Heart right ventricle (tissue), 16 donors: ENCODE results near the gene CD99. TPM values are rescaled to one million over a fixed set of nuclear protein-coding genes. Genes with fewer than 3 reads are reported as not detected.

Experiments
- ATAC-seq, 8 donors: fragments of 200-7000 bp; cut with Tn5 transposase; one replicate each; pipeline ENCODE4 v1.9.1; 2020; ENCODE audit warnings: mild to moderate bottlenecking in 8 of 8, moderate library complexity in 8 of 8, moderate number of reproducible peaks in 1 of 8
- DNase-seq, 2 donors: peaks; one replicate each; pipeline ENCODE4 v3.0.0-alpha.2; 2020
- H3K27ac ChIP-seq, 10 donors: fragments of 200-600 bp; sonication (generic) in 2 of 10; one replicate each; pipeline versions ENCODE4 v1.5.0 to v1.8.0; 2020 to 2022; ENCODE audit warnings: mild to moderate bottlenecking in 3 of 10
- H3K27me3 ChIP-seq, 7 donors: fragments of 200-600 bp; one replicate each; pipeline ENCODE4 v1.8.0; 2021 to 2022; ENCODE audit warnings: mild to moderate bottlenecking in 2 of 7
- H3K36me3 ChIP-seq, 9 donors: fragments of 200-600 bp; sonication (generic) in 1 of 9; one replicate each; pipeline versions ENCODE4 v1.5.0 to v1.8.0; 2020 to 2022; ENCODE audit warnings: mild to moderate bottlenecking in 2 of 9
- H3K4me1 ChIP-seq, 9 donors: fragments of 200-600 bp; sonication (generic) in 1 of 9; one replicate each; pipeline versions ENCODE4 v1.5.0 to v1.8.0; 2020 to 2022; ENCODE audit warnings: mild to moderate bottlenecking in 4 of 9
- H3K4me3 ChIP-seq, 10 donors: fragments of 200-600 bp; sonication (generic) in 2 of 10; one replicate each; pipeline versions ENCODE4 v1.5.0 to v1.8.0; 2020 to 2022; ENCODE audit warnings: mild to moderate bottlenecking in 7 of 10, moderate library complexity in 2 of 10
- H3K9me3 ChIP-seq, 11 donors: fragments of 200-600 bp in 10 of 11; sonication (generic) in 2 of 11; one replicate each; pipeline versions ENCODE4 v1.5.0 to v1.8.0; 2013 to 2022; ENCODE audit warnings: mild to moderate bottlenecking in 2 of 11, control low read depth in 1 of 11, moderate library complexity in 1 of 11
- CTCF ChIP-seq, 9 donors: fragments of 200-600 bp; sonication (generic) in 2 of 9; IDR thresholded peaks; one replicate each; pipeline versions ENCODE4 v1.5.0 to v1.8.0; 2021 to 2022; ENCODE audit warnings: antibody characterized with exemption in 9 of 9, mild to moderate bottlenecking in 5 of 9, moderate library complexity in 1 of 9
- WGBS, 2 donors: extraction: QIAGEN DNeasy Blood & Tissue Kit; methylation state at CpG; one replicate each; pipeline ENCODE4 v1.1.7; 2013; ENCODE audit warnings: inconsistent platforms in 1 of 2; 5-methylcytosine and 5-hydroxymethylcytosine counted together
- intact Hi-C, 10 donors: fragments of 100-400 bp; cut with DNase I; formaldehyde crosslinking; loops; one replicate each; pipeline versions ENCODE4 v1.11.1 to v1.14.2; 2022
- polyA plus RNA-seq, 2 donors: library from polyadenylated mRNA; stranded (reverse); fragments of 200-250 nt; gene quantifications; one replicate each; pipeline ENCODE4 v1.2.3, GENCODE V29; 2013
- total RNA-seq, 10 donors: library from RNA; stranded (reverse); fragmentation: NEBNext Ultra II Directional in 3 of 10; extraction: Animal tissue kit (Norgen Biotek cat#: 25700) in 3 of 10; gene quantifications; one replicate each; pipeline versions ENCODE4 v1.2.1 to v1.2.4, GENCODE V29; 2021 to 2023
- donor health status: Arrhythmogenic right ventricular cardiomyopathy.
- donor health status: ischemic (EF 13 %, LVEDD 7.1; RV severe dilation, severe dysfunction).
- donor health status: healthy with polysubstance abuse.
- donor health status: DM: no; HTN: yes; CAD: no.
- donor health status: DM: no; HTN: no; CAD: no.
- donor health status: ischemic (EF 25% LVEDD 6.9; RV normal size, moderate dysfunction).
- donor health status: ischemic (EF 25% LVEDD 5.7; RV mildly dilated, moderate dysfunction).
- donor health status: healthy.
- donor health status: DM: yes; HTN: yes; CAD: no.
- donor health status: Ischemic cardiomyopathy.
- donor health status: ischemic (EF 35%, LVEDD 5.7; RV mildly dilated, moderate dysfunction).
- donor health status: nonischemic (EF 11% LVEDD 7.7; RV severe dilation, severe dysfunction).
- donor health status: DM: yes; HTN: yes; CAD: no.
- donor health status: PGD.
- donor health status: ischemic (EF 29% LVEDD 5.4; RV normal size, mild dysfunction).
- donor health status: nonischemic (EF 23%, LVEDD 6.1; RV moderate dilation, normal function).

The CD99 gene
- total and polyA plus RNA-seq, 12 donors, result 202 to 419 (median 261) TPM

- no peak for TF ChIP-seq CTCF (IDR thresholded peaks at IDR 0.05)
- H3K4me1 ChIP-seq, result peaks cover 0 to 20% (median 0%) of the 10 kb centered on the region in 9 donors
- intact Hi-C loops, result no loop called here
- peak overlapping the region in 3 of 10 donors; percentile 39 to 70 (median 57) for H3K27ac ChIP-seq
- H3K4me3 ChIP-seq, result no peak overlapping the region
- DNase-seq, result no peak
- ATAC-seq, result peak in 1 of 8 donors; percentile 5
- no peaks in the 10 kb centered on the region for H3K9me3 ChIP-seq
- H3K36me3 ChIP-seq, result no peaks in the 10 kb centered on the region
- H3K27me3 ChIP-seq, result no peaks in the 10 kb centered on the region
- 66 to 70% methylated on average over 7 of the region's 7 CpGs for WGBS, 2 donors
Measured at GRCh38 chrX:2665387-2666304, 25.4 kb upstream of the CD99 start.

- no peak for DNase-seq
- 90% methylated on average over 2 of the region's 2 CpGs for WGBS, 2 donors
- Histone ChIP-seq H3K27me3 (no peaks in the 10 kb centered on the region), H3K36me3 (no peaks in the 10 kb centered on the region), H3K9me3 (no peaks in the 10 kb centered on the region), H3K27ac (no peak overlapping the region), H3K4me1 (peaks cover 0 to 20% (median 0%) of the 10 kb centered on the region in 9 donors), H3K4me3 (no peak overlapping the region)
- no peak for TF ChIP-seq CTCF (IDR thresholded peaks at IDR 0.05)
- no peak for ATAC-seq
- intact Hi-C loops, result no loop called here
Measured at GRCh38 chrX:2666491-2666890, 24.6 kb upstream of the CD99 start.

GRCh38 chrX:2670978-2671377 is 20.1 kb upstream of the CD99 start:
- Histone ChIP-seq H3K4me1 (no peaks in the 10 kb centered on the region), H3K27me3 (no peaks in the 10 kb centered on the region), H3K27ac (no peak overlapping the region), H3K4me3 (no peak overlapping the region), H3K9me3 (no peaks in the 10 kb centered on the region), H3K36me3 (no peaks in the 10 kb centered on the region)
- no peak for DNase-seq
- no peak for ATAC-seq
- WGBS, 2 donors, result 58 to 86% methylated on average over 4 of the region's 4 CpGs
- intact Hi-C loops, result no loop called here
- no peak for TF ChIP-seq CTCF (IDR thresholded peaks at IDR 0.05)

GRCh38 chrX:2672084-2672483 is 19.0 kb upstream of the CD99 start:
- Histone ChIP-seq H3K27me3 (no peaks in the 10 kb centered on the region), H3K27ac (no peak overlapping the region), H3K9me3 (no peaks in the 10 kb centered on the region), H3K4me3 (no peak overlapping the region), H3K4me1 (peaks cover 0 to 4% (median 0%) of the 10 kb centered on the region in 9 donors), H3K36me3 (no peaks in the 10 kb centered on the region)
- DNase-seq, result no peak
- 94 to 97% methylated on average over 6 of the region's 6 CpGs for WGBS, 2 donors
- TF ChIP-seq CTCF (IDR thresholded peaks at IDR 0.05), result no peak
- intact Hi-C loops, result no loop called here
- ATAC-seq, result no peak
